ENCODE results near the gene EXPH5.

The EXPH5 gene

DNA sequence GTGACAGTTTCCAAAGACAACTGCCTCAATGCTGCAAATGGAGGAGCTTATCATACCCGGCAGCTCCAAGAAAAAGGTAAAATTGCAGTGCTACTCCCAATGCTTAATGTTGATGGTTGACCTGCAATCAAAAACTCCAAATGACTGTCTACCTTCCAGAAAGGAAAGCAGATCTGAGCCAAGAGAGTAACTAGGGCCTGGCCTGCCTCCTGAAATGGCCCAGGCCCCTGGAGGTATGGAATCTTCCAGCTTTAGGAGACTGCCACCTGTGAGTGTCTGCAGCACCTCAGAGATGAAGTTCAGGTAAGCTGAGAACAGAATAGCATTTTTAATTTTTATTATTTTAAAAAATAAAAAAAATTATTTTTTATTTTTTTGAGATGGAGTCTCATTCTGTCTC, 23.7 kb downstream of the EXPH5 start:
- Histone ChIP-seq H3F3A (ENCODE audit: low read depth) (no peaks in the 10 kb centered on the region), H3K4me2 (ENCODE audit: low read depth, low read length, poor library complexity, severe bottlenecking) (no peak overlapping the region), H3K36me3 (ENCODE audit: insufficient read depth, low read length) (no peaks in the 10 kb centered on the region), H3K9me2 (replicated peaks; ENCODE audit: low read depth, low read length) (no peaks in the 10 kb centered on the region), H2AFZ (ENCODE audit: low read length) (no peak overlapping the region), H3K9ac (ENCODE audit: low read depth, low read length, poor library complexity, severe bottlenecking) (no peak overlapping the region), H3K4me3 (ENCODE audit: low read length, poor library complexity, severe bottlenecking) (no peak overlapping the region), H3K4me1 (ENCODE audit: insufficient read depth, low read length, poor library complexity, severe bottlenecking) (no peaks in the 10 kb centered on the region), H3K9me3 (ENCODE audit: insufficient read depth, low read depth, low read length) (no peaks in the 10 kb centered on the region), H3K27me3 (ENCODE audit: insufficient read depth, low read length, poor library complexity, severe bottlenecking) (no peaks in the 10 kb centered on the region), H4K20me1 (ENCODE audit: insufficient read depth, low read length, poor library complexity, severe bottlenecking) (no peaks in the 10 kb centered on the region), H3K79me2 (ENCODE audit: insufficient read depth, low read length) (no peaks in the 10 kb centered on the region)
- no peak for TF ChIP-seq EZH2phosphoT487 (IDR thresholded peaks at IDR 0.05; ENCODE audit: borderline replicate concordance)
- TF ChIP-seq, protein P1, sequence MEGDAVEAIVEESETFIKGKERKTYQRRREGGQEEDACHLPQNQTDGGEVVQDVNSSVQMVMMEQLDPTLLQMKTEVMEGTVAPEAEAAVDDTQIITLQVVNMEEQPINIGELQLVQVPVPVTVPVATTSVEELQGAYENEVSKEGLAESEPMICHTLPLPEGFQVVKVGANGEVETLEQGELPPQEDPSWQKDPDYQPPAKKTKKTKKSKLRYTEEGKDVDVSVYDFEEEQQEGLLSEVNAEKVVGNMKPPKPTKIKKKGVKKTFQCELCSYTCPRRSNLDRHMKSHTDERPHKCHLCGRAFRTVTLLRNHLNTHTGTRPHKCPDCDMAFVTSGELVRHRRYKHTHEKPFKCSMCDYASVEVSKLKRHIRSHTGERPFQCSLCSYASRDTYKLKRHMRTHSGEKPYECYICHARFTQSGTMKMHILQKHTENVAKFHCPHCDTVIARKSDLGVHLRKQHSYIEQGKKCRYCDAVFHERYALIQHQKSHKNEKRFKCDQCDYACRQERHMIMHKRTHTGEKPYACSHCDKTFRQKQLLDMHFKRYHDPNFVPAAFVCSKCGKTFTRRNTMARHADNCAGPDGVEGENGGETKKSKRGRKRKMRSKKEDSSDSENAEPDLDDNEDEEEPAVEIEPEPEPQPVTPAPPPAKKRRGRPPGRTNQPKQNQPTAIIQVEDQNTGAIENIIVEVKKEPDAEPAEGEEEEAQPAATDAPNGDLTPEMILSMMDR (conservative IDR thresholded peaks at IDR 0.05; ENCODE audit: low read length), result no peak

DNA sequence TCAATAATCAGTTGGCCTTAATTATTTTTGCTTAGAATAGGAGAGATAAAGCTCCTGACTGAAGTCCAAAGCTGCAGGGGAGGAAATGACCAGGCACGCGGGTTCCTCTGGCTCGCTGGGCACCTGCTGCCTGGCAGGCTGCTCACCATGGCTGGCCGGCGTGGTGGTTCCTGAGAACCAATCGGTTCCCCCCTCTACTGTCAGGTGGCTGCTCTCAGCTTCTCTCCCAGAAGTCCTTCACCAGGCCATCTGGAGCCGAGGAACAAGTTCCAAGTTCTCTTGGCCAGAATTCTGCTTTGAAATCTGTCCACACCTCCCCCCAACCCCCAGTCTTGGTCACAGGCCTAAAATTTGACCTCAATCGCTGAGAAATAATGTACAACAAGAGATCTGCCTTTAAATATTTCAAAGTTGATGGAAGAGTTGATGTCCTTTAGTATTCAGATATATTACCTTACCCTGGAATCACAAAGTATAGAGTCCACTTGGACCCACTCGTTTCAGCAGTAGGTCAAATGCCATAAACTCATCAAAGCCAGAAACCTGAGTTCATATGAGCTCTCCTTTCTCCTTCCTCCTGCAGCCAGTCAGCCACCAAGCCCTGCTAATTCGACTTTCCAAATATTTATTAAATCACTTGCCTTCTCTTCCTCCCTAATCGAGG, 25.2 kb downstream of the EXPH5 start:
- Histone ChIP-seq H3K4me3 (ENCODE audit: low read length, poor library complexity, severe bottlenecking) (no peak overlapping the region), H3K79me2 (ENCODE audit: insufficient read depth, low read length) (no peaks in the 10 kb centered on the region), H3K4me1 (ENCODE audit: insufficient read depth, low read length, poor library complexity, severe bottlenecking) (no peaks in the 10 kb centered on the region), H3F3A (ENCODE audit: low read depth) (no peaks in the 10 kb centered on the region), H3K4me2 (ENCODE audit: low read depth, low read length, poor library complexity, severe bottlenecking) (no peak overlapping the region), H4K20me1 (ENCODE audit: insufficient read depth, low read length, poor library complexity, severe bottlenecking) (no peaks in the 10 kb centered on the region), H3K36me3 (ENCODE audit: insufficient read depth, low read length) (no peaks in the 10 kb centered on the region), H2AFZ (ENCODE audit: low read length) (no peak overlapping the region), H3K9me3 (ENCODE audit: insufficient read depth, low read depth, low read length) (no peaks in the 10 kb centered on the region), H3K9ac (ENCODE audit: low read depth, low read length, poor library complexity, severe bottlenecking) (no peak overlapping the region), H3K9me2 (replicated peaks; ENCODE audit: low read depth, low read length) (no peaks in the 10 kb centered on the region), H3K27me3 (ENCODE audit: insufficient read depth, low read length, poor library complexity, severe bottlenecking) (no peaks in the 10 kb centered on the region)
- TF ChIP-seq EZH2phosphoT487 (IDR thresholded peaks at IDR 0.05; ENCODE audit: borderline replicate concordance), result no peak
- TF ChIP-seq, protein P1 (conservative IDR thresholded peaks at IDR 0.05; ENCODE audit: low read length), result no peak

DNA sequence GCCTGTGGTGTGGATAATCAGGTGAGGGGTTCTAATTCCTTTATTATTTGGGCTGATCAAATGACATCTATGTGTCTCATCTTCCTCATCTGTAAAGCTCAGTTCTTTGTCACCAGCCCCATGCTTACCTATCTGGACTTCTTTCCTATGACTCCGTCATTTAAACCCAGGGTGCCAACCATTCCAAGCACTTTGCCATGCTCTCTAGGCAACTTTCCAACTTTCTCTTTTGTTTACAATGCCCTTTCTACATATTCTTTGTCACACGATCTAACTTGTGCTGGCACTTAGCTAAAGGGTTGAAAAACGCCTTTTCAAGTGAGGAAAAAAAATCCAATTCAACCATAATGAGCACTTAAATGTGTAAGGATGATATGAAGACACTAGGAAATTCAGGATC, 27.9 kb downstream of the EXPH5 start:
- H3K27me3 ChIP-seq (ENCODE audit: insufficient read depth, low read length, poor library complexity, severe bottlenecking), result no peaks in the 10 kb centered on the region
- H3F3A ChIP-seq (ENCODE audit: low read depth), result no peaks in the 10 kb centered on the region

More for the DNA sequence above, 27.9 kb downstream of the EXPH5 start:
- H3K4me2 ChIP-seq (ENCODE audit: low read depth, low read length, poor library complexity, severe bottlenecking), result no peak overlapping the region
- no peak overlapping the region for H3K4me3 ChIP-seq (ENCODE audit: low read length, poor library complexity, severe bottlenecking)
- no peaks in the 10 kb centered on the region for H3K36me3 ChIP-seq (ENCODE audit: insufficient read depth, low read length)
- H3K79me2 ChIP-seq (ENCODE audit: insufficient read depth, low read length), result no peaks in the 10 kb centered on the region
- H4K20me1 ChIP-seq (ENCODE audit: insufficient read depth, low read length, poor library complexity, severe bottlenecking), result no peaks in the 10 kb centered on the region
- no peaks in the 10 kb centered on the region for H3K9me2 ChIP-seq (replicated peaks; ENCODE audit: low read depth, low read length)
- TF ChIP-seq, protein P1 (conservative IDR thresholded peaks at IDR 0.05; ENCODE audit: low read length), result no peak
- no peak for TF ChIP-seq EZH2phosphoT487 (IDR thresholded peaks at IDR 0.05; ENCODE audit: borderline replicate concordance)
- no peaks in the 10 kb centered on the region for H3K4me1 ChIP-seq (ENCODE audit: insufficient read depth, low read length, poor library complexity, severe bottlenecking)
- no peak overlapping the region for H3K9ac ChIP-seq (ENCODE audit: low read depth, low read length, poor library complexity, severe bottlenecking)
- H3K9me3 ChIP-seq (ENCODE audit: insufficient read depth, low read depth, low read length), result no peaks in the 10 kb centered on the region
- no peak overlapping the region for H2AFZ ChIP-seq (ENCODE audit: low read length)
